PC-9 (cell line): ENCODE measurements around the gene RIPK3. TPM values are rescaled to one million over a fixed set of nuclear protein-coding genes. Genes with fewer than 3 reads are reported as not detected.

Experiments used
- BruUV-seq: library from RNA; stranded (reverse); fragments of 400-500 nt; replicated peaks from 2 replicates; lab custom pipeline; 2021; lab: Mats Ljungman, UMichigan
- CTCF ChIA-PET: fragments of 300-600 bp; sonication (Branson Sonifier 250); formaldehyde crosslinking; loops from one replicate; lab custom pipeline; 2022; ENCODE audit warnings: antibody characterized with exemption; lab: Charles Lee
- POLR2A ChIA-PET: fragments of 300-600 bp; sonication (Branson Sonifier 250); formaldehyde crosslinking; loops from one replicate; lab custom pipeline; 2022; ENCODE audit warnings: antibody characterized with exemption; ENCODE audit not compliant: unreplicated experiment; lab: Charles Lee
- DNase-seq, 2 experiments: peaks; one replicate each; pipeline versions ENCODE4 v3.0.0 to v3.0.0-alpha.2; 2015 to 2022; ENCODE audit warnings: mixed read lengths in 1 of 2
- H2AFZ ChIP-seq: fragments of 200-600 bp; sonication (generic); 2 replicates; pipeline ENCODE4 v1.8.1; 2017; ENCODE audit warnings: antibody characterized with exemption
- H3F3A ChIP-seq: fragments of 200-600 bp; sonication (generic); 2 replicates; pipeline ENCODE4 v1.8.1; 2017; ENCODE audit warnings: antibody characterized with exemption, mild to moderate bottlenecking, low read depth; ENCODE audit not compliant: insufficient read depth
- H3K27ac ChIP-seq: fragments of 200-600 bp; sonication (generic); 2 replicates; pipeline ENCODE4 v1.6.1; 2016; ENCODE audit warnings: mixed run types
- H3K27me3 ChIP-seq: fragments of 200-600 bp; sonication (generic); 2 replicates; pipeline ENCODE4 v1.6.1; 2016; ENCODE audit warnings: low read depth, mixed run types; ENCODE audit not compliant: insufficient read depth
- H3K36me3 ChIP-seq: fragments of 200-600 bp; sonication (generic); 2 replicates; pipeline ENCODE4 v1.6.1; 2016; ENCODE audit warnings: low read depth, mixed run types
- H3K4me1 ChIP-seq: fragments of 200-600 bp; sonication (generic); replicated peaks from 2 replicates; pipeline ENCODE4 v1.6.1; 2016; ENCODE audit warnings: mixed run types; ENCODE audit not compliant: insufficient read depth
- H3K4me2 ChIP-seq: fragments of 200-600 bp; sonication (generic); 2 replicates; pipeline ENCODE4 v1.6.1; 2017; ENCODE audit warnings: mixed run types
- H3K4me3 ChIP-seq: fragments of 200-600 bp; sonication (generic); 2 replicates; pipeline ENCODE4 v1.6.1; 2016; ENCODE audit warnings: mixed run types
- H3K79me2 ChIP-seq: fragments of 200-600 bp; sonication (generic); 2 replicates; pipeline ENCODE4 v1.6.1; 2017; ENCODE audit warnings: low read depth, mixed run types
- H3K9me2 ChIP-seq: fragments of 200-600 bp; sonication (generic); 2 replicates; pipeline ENCODE4 v1.8.1; 2017; ENCODE audit warnings: mild to moderate bottlenecking; ENCODE audit not compliant: insufficient read depth
- H3K9me3 ChIP-seq: fragments of 200-600 bp; sonication (generic); 2 replicates; pipeline ENCODE4 v1.8.1; 2016; ENCODE audit warnings: low read depth; ENCODE audit not compliant: insufficient read depth
- H4K20me1 ChIP-seq: fragments of 200-600 bp; sonication (generic); 2 replicates; pipeline ENCODE4 v1.8.1; 2017; ENCODE audit not compliant: insufficient read depth
- CTCF ChIP-seq: fragments of 200-600 bp; sonication (generic); conservative IDR thresholded peaks from 2 replicates; pipeline ENCODE4 v1.6.1; 2017; ENCODE audit warnings: mixed run types, antibody characterized with exemption, mild to moderate bottlenecking, moderate library complexity
- EZH2 ChIP-seq: fragments of 200-600 bp; sonication (generic); IDR thresholded peaks from 2 replicates; pipeline ENCODE4 v1.8.0; 2017; ENCODE audit warnings: antibody characterized with exemption, low read depth
- intact Hi-C: fragments of 100-400 bp; cut with micrococcal nuclease; formaldehyde crosslinking; loops from one replicate; pipeline ENCODE4 v1.10.0; 2022; ENCODE audit not compliant: unreplicated experiment
- total RNA-seq: library from RNA; stranded (reverse); gene quantifications from 2 replicates; pipeline ENCODE4 v1.2.3, GENCODE V29; 2021

Gene RIPK3
- total RNA-seq, 1 experiment from 2014 or later = 6.4 TPM

DNA sequence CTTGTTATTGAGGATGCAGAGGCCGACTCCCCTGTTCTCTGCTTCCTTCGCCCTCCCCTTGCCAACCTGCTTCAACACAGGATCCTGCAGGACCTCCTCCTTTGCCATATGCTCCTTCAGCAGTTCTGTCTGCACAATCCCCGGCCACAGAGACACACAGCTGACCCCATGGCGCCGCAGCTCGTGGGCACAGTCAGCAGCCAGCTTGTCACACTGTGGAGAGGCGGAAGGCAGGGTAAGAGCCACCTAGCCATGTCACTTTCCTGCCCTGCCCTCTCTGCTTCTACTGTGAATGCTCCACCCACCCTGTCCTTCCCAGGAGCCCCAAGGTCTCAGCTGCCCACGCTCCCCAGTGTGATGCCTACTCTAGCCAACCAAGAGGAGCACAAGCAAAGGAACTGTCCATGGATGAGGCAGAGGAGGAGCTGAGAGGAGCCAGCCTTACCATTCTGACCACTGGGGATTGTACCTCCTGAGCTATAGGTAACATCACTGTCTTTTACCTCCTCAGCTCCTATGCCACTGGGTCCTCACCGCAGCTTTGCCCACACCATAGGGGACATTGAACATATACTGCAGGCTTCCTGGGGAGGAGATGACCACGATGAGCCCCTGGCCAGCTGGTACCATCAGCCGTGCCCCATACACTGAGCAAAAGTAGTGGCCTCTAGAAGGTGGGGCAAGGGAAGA is 47.5 kb downstream of the RIPK3 start:
- Histone ChIP-seq H3K9me3 (no peaks in the 10 kb centered on the region), H3K4me3 (no peak overlapping the region), H3K79me2 (no peaks in the 10 kb centered on the region), H3F3A (no peaks in the 10 kb centered on the region), H3K36me3 (no peaks in the 10 kb centered on the region), H3K27me3 (no peaks in the 10 kb centered on the region), H3K27ac (no peak overlapping the region), H3K4me1 (no peaks in the 10 kb centered on the region), H3K9me2 (no peaks in the 10 kb centered on the region), H2AFZ (no peak overlapping the region), H4K20me1 (no peaks in the 10 kb centered on the region), H3K4me2 (no peak overlapping the region)
- TF ChIP-seq EZH2 = no peak
- no peak for TF ChIP-seq CTCF
- no peak for DNase-seq
- POLR2A ChIA-PET = interaction anchor here (0.5 kb wide), 1 partner anchor 45 kb away, joined by 3 read pairs; no protein-coding TSS in a partner anchor
- CTCF ChIA-PET = no interaction called here
- intact Hi-C loops = no loop called here
- BruUV-seq = no TSS peak

- no peak overlapping the region for H2AFZ ChIP-seq
- no peaks in the 10 kb centered on the region for H3F3A ChIP-seq
- H3K27me3 ChIP-seq = no peaks in the 10 kb centered on the region
- no peaks in the 10 kb centered on the region for H3K4me1 ChIP-seq
- H3K4me2 ChIP-seq = no peak overlapping the region
- no peak for TF ChIP-seq EZH2
- no peak for TF ChIP-seq CTCF
- H4K20me1 ChIP-seq = no peaks in the 10 kb centered on the region
- no TSS peak for BruUV-seq
- H3K9me3 ChIP-seq = no peaks in the 10 kb centered on the region
- no peak overlapping the region for H3K4me3 ChIP-seq
- intact Hi-C loops = no loop called here
- CTCF ChIA-PET = no interaction called here
- no peaks in the 10 kb centered on the region for H3K9me2 ChIP-seq
- H3K27ac ChIP-seq = no peak overlapping the region
- POLR2A ChIA-PET = no interaction called here
- no peak for DNase-seq
- no peaks in the 10 kb centered on the region for H3K36me3 ChIP-seq
- H3K79me2 ChIP-seq = no peaks in the 10 kb centered on the region
Measured at GRCh38 chr14:24291446-24292117, 48.2 kb downstream of the RIPK3 start.

DNA sequence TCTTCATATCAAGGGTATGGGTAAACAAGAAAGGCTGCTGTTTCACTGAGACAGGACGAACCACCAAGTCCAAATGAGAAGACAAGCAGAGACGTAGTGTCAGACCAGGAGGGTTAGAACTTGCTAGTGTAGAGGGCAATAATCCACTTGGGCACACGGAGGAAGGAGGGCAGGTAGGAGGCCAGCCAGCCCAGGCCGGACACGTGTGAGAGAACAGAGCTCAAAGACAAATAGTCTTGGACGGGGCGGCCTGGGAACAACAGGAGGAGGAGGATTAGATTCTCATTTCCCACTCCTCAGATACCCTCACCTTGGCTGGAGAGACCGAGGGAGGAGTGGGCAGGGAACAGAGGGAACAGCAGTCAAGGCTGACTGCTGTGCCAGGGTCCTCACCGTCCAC is 49.0 kb downstream of the RIPK3 start:
- ChIA-PET POLR2A (interaction anchor here (0.7 kb wide), 1 partner anchor 10 kb away, joined by 9 read pairs; no protein-coding TSS in a partner anchor), CTCF (no interaction called here)
- Histone ChIP-seq H3K9me3 (no peaks in the 10 kb centered on the region), H3K4me1 (no peaks in the 10 kb centered on the region), H3F3A (no peaks in the 10 kb centered on the region), H4K20me1 (no peaks in the 10 kb centered on the region), H3K79me2 (no peaks in the 10 kb centered on the region), H3K27ac (no peak overlapping the region), H3K36me3 (no peaks in the 10 kb centered on the region), H3K27me3 (no peaks in the 10 kb centered on the region), H3K9me2 (no peaks in the 10 kb centered on the region), H2AFZ (no peak overlapping the region), H3K4me3 (no peak overlapping the region), H3K4me2 (no peak overlapping the region)
- no peak for DNase-seq
- no peak for TF ChIP-seq EZH2
- TF ChIP-seq CTCF = no peak
- BruUV-seq = no TSS peak
- intact Hi-C loops = no loop called here
